Hematopoietic multipotent progenitor cell treated with erythropoietin and hydrocortisone succinate and interleukin-3 and kit ligand, for 8 days (in vitro differentiated cells): ENCODE measurements around the gene PCNX1.
"Not testable (repeated sequence)": the region's sequence is repeated elsewhere in the genome, so short reads cannot be mapped to it uniquely, and the experiment has no call there.

Experiments used
- DNase-seq: peaks from one replicate; pipeline ENCODE4 v3.0.0-alpha.2; 2015

The PCNX1 gene

GRCh38 chr14:71103662-71104484 is 196.6 kb downstream of the PCNX1 start:
- peak; percentile 66 for DNase-seq

- no peak for DNase-seq
These were observed 197.9 kb downstream of the PCNX1 start for GRCh38 chr14:71105177-71105576.

GRCh38 chr14:71107921-71108320 is 200.7 kb downstream of the PCNX1 start:
- DNase-seq, result no peak

GRCh38 chr14:71108398-71109119 is 201.3 kb downstream of the PCNX1 start:
- no peak for DNase-seq

- DNase-seq, result no peak
These were observed 206.1 kb downstream of the PCNX1 start for GRCh38 chr14:71113376-71113775.

- no peak for DNase-seq
These were observed 207.3 kb downstream of the PCNX1 start for GRCh38 chr14:71114565-71114964.

GRCh38 chr14:71115306-71115705 is 208.0 kb downstream of the PCNX1 start:
- DNase-seq, result no peak

GRCh38 chr14:71115821-71116567 is 208.7 kb downstream of the PCNX1 start:
- no peak for DNase-seq

- no peak for DNase-seq
These were observed 209.4 kb downstream of the PCNX1 start for GRCh38 chr14:71116568-71117122.

GRCh38 chr14:71117839-71118743 is 210.8 kb downstream of the PCNX1 start:
- no peak for DNase-seq

- DNase-seq, result no peak
These were observed 211.8 kb downstream of the PCNX1 start for GRCh38 chr14:71119075-71119474.

- no peak for DNase-seq
These were observed 212.6 kb downstream of the PCNX1 start for GRCh38 chr14:71119832-71120231.

- DNase-seq, result no peak
These were observed 213.7 kb downstream of the PCNX1 start for GRCh38 chr14:71121001-71121400.

GRCh38 chr14:71121711-71122110 is 214.5 kb downstream of the PCNX1 start:
- no peak for DNase-seq

- no peak for DNase-seq
These were observed 215.8 kb downstream of the PCNX1 start for GRCh38 chr14:71122866-71123565.

- no peak for DNase-seq
These were observed 216.4 kb downstream of the PCNX1 start for GRCh38 chr14:71123579-71124135.

GRCh38 chr14:71129716-71130490 is 222.6 kb downstream of the PCNX1 start:
- DNase-seq, result not testable (repeated sequence)

- DNase-seq, result peak; percentile 36
These were observed 223.4 kb downstream of the PCNX1 start for GRCh38 chr14:71130491-71131179.

GRCh38 chr14:71133296-71133695 is 226.0 kb downstream of the PCNX1 start:
- DNase-seq, result no peak

GRCh38 chr14:71135496-71135895 is 228.2 kb downstream of the PCNX1 start:
- no peak for DNase-seq
